ENCODE measurements around the gene CAMTA1.

Gene CAMTA1

GRCh38 chr1:7248549-7249199 is 463.4 kb downstream of the CAMTA1 start:
- no peak for DNase-seq

GRCh38 chr1:7249516-7249915 is 464.3 kb downstream of the CAMTA1 start:
- DNase-seq = peak; percentile 20

GRCh38 chr1:7250176-7250575 is 464.9 kb downstream of the CAMTA1 start:
- peak; percentile 64 for DNase-seq

GRCh38 chr1:7250597-7251453 is 465.6 kb downstream of the CAMTA1 start:
- DNase-seq = peak; percentile 22

- peak; percentile 17 for DNase-seq
Measured at GRCh38 chr1:7251454-7251800, 466.2 kb downstream of the CAMTA1 start.

GRCh38 chr1:7252411-7253117 is 467.3 kb downstream of the CAMTA1 start:
- DNase-seq = peak; percentile 37

GRCh38 chr1:7253118-7253480 is 467.8 kb downstream of the CAMTA1 start:
- peak; percentile 32 for DNase-seq

- DNase-seq = peak; percentile 36
Measured at GRCh38 chr1:7253988-7254587, 468.8 kb downstream of the CAMTA1 start.

GRCh38 chr1:7255303-7256058 is 470.2 kb downstream of the CAMTA1 start:
- peak; percentile 20 for DNase-seq

GRCh38 chr1:7256526-7256925 is 471.3 kb downstream of the CAMTA1 start:
- peak; percentile 19 for DNase-seq

GRCh38 chr1:7257225-7257624 is 472.0 kb downstream of the CAMTA1 start:
- peak; percentile 16 for DNase-seq

- DNase-seq = no peak
Measured at GRCh38 chr1:7258589-7259135, 473.4 kb downstream of the CAMTA1 start.

GRCh38 chr1:7259955-7260354 is 474.7 kb downstream of the CAMTA1 start:
- DNase-seq = no peak

- no peak for DNase-seq
Measured at GRCh38 chr1:7261490-7261889, 476.2 kb downstream of the CAMTA1 start.

- no peak for DNase-seq
Measured at GRCh38 chr1:7262611-7263010, 477.4 kb downstream of the CAMTA1 start.

- no peak for DNase-seq
Measured at GRCh38 chr1:7263021-7263960, 478.0 kb downstream of the CAMTA1 start.

- DNase-seq = no peak
Measured at GRCh38 chr1:7264101-7264500, 478.8 kb downstream of the CAMTA1 start.

GRCh38 chr1:7265771-7266371 is 480.6 kb downstream of the CAMTA1 start:
- DNase-seq = peak; percentile 88

GRCh38 chr1:7266561-7266960 is 481.3 kb downstream of the CAMTA1 start:
- no peak for DNase-seq

GRCh38 chr1:7267493-7267892 is 482.2 kb downstream of the CAMTA1 start:
- DNase-seq = peak; percentile 49

- DNase-seq = no peak
Measured at GRCh38 chr1:7268983-7269382, 483.7 kb downstream of the CAMTA1 start.
